Cardiac fibroblast (primary cell): ENCODE measurements around the gene CYFIP1.

Experiments used
- DNase-seq, 2 donors: peaks; one replicate each; pipeline versions ENCODE4 v3.0.0 to v3.0.0-alpha.2; 2010; ENCODE audit warnings: low read depth in 2 of 2
- H3K4me3 ChIP-seq, 2 donors: replicated peaks in 1 of 2; 1 replicate in 1 of 2; 2 replicates in 1 of 2; pipeline ENCODE4 v1.5.1; 2011; ENCODE audit warnings: low read depth in 2 of 2, low read length in 2 of 2, mild to moderate bottlenecking in 2 of 2, moderate library complexity in 1 of 2
- CTCF ChIP-seq: IDR thresholded peaks from one replicate; pipeline ENCODE4 v1.5.1; 2011; ENCODE audit warnings: low read depth, mild to moderate bottlenecking, low read length, inconsistent platforms

The CYFIP1 gene

DNA sequence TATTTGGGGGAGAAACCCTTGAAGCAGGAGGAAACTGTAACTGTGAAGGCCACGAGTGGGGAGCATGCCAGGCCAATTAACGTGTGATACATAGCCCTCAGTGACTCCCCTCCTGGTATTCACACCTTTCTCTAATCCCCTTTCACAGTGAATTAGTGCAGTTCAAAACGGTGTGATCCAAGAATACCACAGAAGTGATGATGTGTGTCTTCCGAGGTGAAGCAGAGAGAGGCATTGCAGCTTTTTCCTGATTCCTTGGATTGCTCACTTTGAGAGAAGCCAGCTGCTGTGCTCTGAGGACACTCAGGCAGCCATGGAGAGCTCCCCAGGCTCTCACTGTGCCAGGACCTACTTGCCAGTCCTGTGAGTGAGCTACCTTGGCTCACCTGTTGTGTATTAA, 124.4 kb downstream of the CYFIP1 start:
- no peak for TF ChIP-seq CTCF
- H3K4me3 ChIP-seq: no peak overlapping the region
- DNase-seq: peak in 1 of 2 donors; percentile 23

DNA sequence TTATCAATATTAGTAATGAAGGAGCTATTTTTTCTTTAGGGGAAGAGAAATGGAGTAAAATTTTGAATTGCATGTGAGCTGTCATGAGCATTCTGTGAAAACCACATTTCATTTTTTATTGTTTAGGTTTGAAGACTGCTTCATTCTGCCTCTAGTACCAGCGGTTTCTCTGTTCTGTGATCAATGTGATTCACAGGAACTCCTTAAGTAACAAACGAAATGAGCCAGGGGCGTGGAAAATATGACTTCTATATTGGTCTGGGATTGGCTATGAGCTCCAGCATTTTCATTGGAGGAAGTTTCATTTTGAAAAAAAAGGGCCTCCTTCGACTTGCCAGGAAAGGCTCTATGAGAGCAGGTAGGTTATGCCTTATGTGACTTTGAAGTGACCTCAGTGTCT, 128.7 kb downstream of the CYFIP1 start:
- no peak for DNase-seq
- H3K4me3 ChIP-seq: no peak overlapping the region
- no peak for TF ChIP-seq CTCF

- peak; percentile 30 to 67 for DNase-seq
- no peak for TF ChIP-seq CTCF
- H3K4me3 ChIP-seq: no peak overlapping the region
Observed at GRCh38 chr15:22850055-22850454, 130.1 kb downstream of the CYFIP1 start.

DNA sequence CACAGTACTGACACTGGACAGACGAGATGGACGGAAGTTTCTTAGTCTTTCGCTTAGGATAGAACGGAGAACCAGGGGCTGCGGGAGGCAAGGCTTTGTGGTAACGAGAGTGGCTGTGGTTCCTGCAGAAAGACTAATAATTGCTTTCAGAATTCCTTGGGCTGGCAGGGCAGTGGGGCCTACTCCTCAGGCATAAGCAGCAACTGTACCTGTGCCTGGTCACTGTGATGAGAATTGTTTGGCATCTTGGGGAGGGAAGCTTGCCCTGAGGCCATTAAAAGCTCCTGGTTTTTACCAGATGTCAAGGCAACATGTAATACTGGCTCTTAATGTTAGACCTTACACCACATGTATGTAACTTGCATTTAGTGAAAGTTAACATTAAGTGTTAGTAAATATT, 134.1 kb downstream of the CYFIP1 start:
- H3K4me3 ChIP-seq: no peak overlapping the region
- no peak for DNase-seq
- TF ChIP-seq CTCF: no peak

DNA sequence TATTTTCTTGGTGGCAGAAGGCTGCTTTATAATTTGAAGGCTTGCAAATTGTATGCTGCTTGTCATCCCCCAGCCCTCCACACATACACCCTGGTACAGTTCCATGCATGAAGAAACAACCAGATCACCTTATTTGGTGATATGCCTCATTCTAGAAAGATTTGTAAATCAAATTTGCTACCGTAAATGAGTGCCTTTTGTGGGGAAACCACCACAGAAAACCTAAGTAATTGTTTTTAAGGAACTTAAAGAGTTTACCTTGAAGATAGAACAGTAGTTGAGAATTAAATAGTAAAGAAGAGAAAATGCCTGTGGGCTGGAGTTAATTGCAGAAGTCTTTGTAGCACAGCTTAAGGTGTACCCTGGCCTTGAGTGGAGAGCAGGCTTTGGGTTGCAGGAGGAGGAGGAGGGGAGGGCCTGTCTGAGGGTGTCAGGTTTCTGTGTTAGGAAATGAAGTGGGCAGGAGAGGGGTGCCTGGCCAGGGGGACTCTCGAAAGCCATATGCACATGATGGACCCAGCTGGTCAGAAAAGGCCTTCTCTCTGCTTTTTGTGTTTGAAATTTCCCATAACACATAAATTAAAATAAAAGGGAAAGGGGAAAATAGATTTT, 134.8 kb downstream of the CYFIP1 start:
- H3K4me3 ChIP-seq: no peak overlapping the region
- DNase-seq: peak in 1 of 2 donors; percentile 11
- no peak for TF ChIP-seq CTCF

GRCh38 chr15:22844421-22845288, 135.5 kb downstream of the CYFIP1 start:
- no peak overlapping the region for H3K4me3 ChIP-seq
- DNase-seq: no peak
- TF ChIP-seq CTCF: no peak
